A204.1 (cell line): ENCODE measurements around the gene SPATA9.

Source experiments
- FAIRE-seq: peaks from 2 replicates; lab custom pipeline; 2012; peaks lifted over from hg19 to GRCh38; lab: Jason Lieb, UNC

SPATA9 gene

DNA sequence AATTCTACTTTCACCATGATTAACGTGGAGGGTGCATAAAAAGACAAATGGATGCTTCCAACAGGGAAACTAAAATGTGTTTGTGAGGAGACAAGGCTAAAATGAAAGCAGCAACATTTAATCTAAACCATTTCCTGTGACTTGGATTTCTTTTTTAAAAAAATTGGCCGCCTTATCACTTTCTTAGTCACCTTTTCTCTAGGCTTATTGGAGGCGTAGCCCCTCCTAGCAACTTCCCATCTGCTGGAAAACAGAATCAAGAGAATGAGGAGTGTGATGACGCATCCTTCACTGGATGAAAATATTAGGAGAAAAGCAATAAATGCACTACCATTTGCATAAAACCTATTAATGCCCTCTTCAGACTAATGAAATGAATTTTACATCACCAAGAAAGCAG, 63.7 kb downstream of the SPATA9 start:
- no peak for FAIRE-seq

DNA sequence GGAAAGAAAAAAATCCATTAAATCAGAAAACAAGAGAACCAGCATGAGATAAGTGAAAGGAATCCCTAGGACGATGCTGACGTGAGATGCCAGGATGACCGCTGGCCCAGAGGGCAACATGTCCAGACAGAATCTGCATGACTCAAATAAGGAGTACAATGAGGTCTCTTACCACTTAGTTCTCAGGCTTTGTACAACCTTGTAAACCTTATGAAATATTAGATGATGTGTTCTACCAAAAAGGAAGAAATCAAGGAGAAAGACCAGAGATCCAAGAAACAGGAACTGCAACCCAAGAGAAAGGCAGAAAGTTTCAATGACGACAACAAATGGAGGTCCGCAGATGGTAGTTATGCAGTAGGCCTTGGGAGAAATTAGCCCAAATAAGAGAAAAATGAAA, 65.7 kb downstream of the SPATA9 start:
- no peak for FAIRE-seq

- no peak for FAIRE-seq
Measured at GRCh38 chr5:95615164-95615467, 67.7 kb downstream of the SPATA9 start.

DNA sequence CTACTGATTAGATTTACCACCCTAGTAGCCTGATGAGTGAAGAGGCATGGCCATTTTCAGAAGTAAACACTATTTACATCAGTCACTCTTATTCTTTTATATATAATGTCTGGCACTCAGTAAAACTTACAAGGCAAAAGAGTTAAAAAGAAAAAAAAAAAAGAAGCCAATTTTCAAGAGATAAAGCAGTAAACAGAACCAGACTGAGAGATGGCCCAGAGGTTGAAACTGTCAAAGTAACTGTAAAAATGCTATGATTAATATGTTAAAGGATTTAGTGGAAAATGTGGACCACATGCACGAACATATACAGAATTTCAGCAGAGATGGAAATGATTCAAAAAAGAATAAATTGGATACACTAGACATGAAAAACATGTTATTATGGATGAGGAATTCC, 69.3 kb downstream of the SPATA9 start:
- FAIRE-seq = no peak

GRCh38 chr5:95611396-95611795, 71.4 kb downstream of the SPATA9 start:
- FAIRE-seq = no peak

DNA sequence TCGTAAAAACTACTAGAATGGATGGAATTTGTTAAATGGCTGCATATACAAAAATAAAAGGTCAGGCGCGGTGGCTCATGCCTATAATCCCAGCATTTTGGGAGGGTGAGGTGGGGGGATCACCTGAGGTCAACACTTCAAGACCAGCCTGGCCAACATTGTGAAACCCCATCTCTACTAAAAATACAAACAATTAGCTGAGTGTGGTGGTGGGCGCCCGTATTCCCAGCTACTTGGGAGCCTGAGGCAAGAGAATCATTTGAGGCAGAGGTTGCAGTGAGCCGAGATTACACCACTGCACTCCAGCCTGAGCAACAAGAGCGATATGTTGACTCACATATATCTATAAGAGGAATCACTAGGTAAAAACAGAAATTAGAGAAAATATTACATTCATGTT, 72.2 kb downstream of the SPATA9 start:
- no peak for FAIRE-seq

- no peak for FAIRE-seq
Measured at GRCh38 chr5:95609711-95610110, 73.1 kb downstream of the SPATA9 start.
